SK-N-SH treated with all-trans-retinoic acid at 6 μM for 48 hours (cell line): ENCODE data around the gene CLBA1.

Experiments used
- ATAC-seq: fragments of 200-7000 bp; cut with Tn5 transposase; 3 replicates; pipeline ENCODE4 v1.9.1; 2020; ENCODE audit warnings: mild to moderate bottlenecking, moderate library complexity
- ARNTL ChIP-seq: fragments of 450-650 bp; formaldehyde crosslinking; IDR thresholded peaks from 2 replicates; pipeline ENCODE4 v1.5.0; 2020; ENCODE audit warnings: low read depth, mild to moderate bottlenecking, moderate library complexity, borderline replicate concordance
- BACH2 ChIP-seq: fragments of 250-450 bp; sonication (Bioruptor Pico); IDR thresholded peaks from 2 replicates; pipeline ENCODE4 v1.9.0; 2021; ENCODE audit warnings: mild to moderate bottlenecking, borderline replicate concordance
- CSDC2 ChIP-seq: fragments of 250-450 bp; sonication (Bioruptor Pico); IDR thresholded peaks from 2 replicates; pipeline ENCODE4 v1.5.0; 2020; ENCODE audit warnings: mild to moderate bottlenecking, moderate library complexity
- CSRNP3 ChIP-seq: fragments of 250-450 bp; sonication (Bioruptor Pico); IDR thresholded peaks from 2 replicates; pipeline ENCODE4 v1.5.1; 2021; ENCODE audit warnings: mild to moderate bottlenecking, moderate library complexity
- ESRRG ChIP-seq: fragments of 250-450 bp; sonication (Bioruptor Pico); IDR thresholded peaks from 2 replicates; pipeline ENCODE4 v1.6.1; 2021; ENCODE audit warnings: mild to moderate bottlenecking
- ISL1 ChIP-seq: fragments of 250-450 bp; sonication (Bioruptor Pico); IDR thresholded peaks from 2 replicates; pipeline ENCODE4 v2.1.2; 2022; ENCODE audit warnings: mild to moderate bottlenecking, moderate library complexity
- OSR1 ChIP-seq: fragments of 250-450 bp; sonication (Bioruptor Pico); IDR thresholded peaks from 2 replicates; pipeline ENCODE4 v1.8.0; 2022; ENCODE audit warnings: moderate library complexity, mild to moderate bottlenecking, inconsistent platforms
- PATZ1 ChIP-seq: fragments of 250-450 bp; sonication (Bioruptor Pico); IDR thresholded peaks from 2 replicates; pipeline ENCODE4 v1.8.0; 2020; ENCODE audit warnings: mild to moderate bottlenecking, moderate library complexity, borderline replicate concordance
- PPARA ChIP-seq: fragments of 250-450 bp; sonication (Bioruptor Pico); IDR thresholded peaks from 2 replicates; pipeline ENCODE4 v1.5.0; 2020; ENCODE audit warnings: mild to moderate bottlenecking, borderline replicate concordance
- RARB ChIP-seq: fragments of 250-450 bp; sonication (Bioruptor Pico); IDR thresholded peaks from 2 replicates; pipeline ENCODE4 v1.8.0; 2021; ENCODE audit warnings: mild to moderate bottlenecking, moderate library complexity
- SNAI2 ChIP-seq: fragments of 250-450 bp; sonication (Bioruptor Pico); IDR thresholded peaks from 2 replicates; pipeline ENCODE4 v1.5.0; 2020; ENCODE audit warnings: mild to moderate bottlenecking, moderate library complexity
- TCF4 ChIP-seq: fragments of 250-450 bp; sonication (Bioruptor Pico); IDR thresholded peaks from 2 replicates; pipeline ENCODE4 v1.8.0; 2021; ENCODE audit warnings: mild to moderate bottlenecking, moderate library complexity, borderline replicate concordance
- TOX ChIP-seq: fragments of 250-450 bp; sonication (Bioruptor Pico); IDR thresholded peaks from 2 replicates; pipeline ENCODE4 v1.8.0; 2021; ENCODE audit warnings: mild to moderate bottlenecking, moderate library complexity, borderline replicate concordance
- TSHZ2 ChIP-seq: fragments of 250-450 bp; sonication (Bioruptor Pico); IDR thresholded peaks from 2 replicates; pipeline ENCODE4 v1.5.0; 2020; ENCODE audit warnings: mild to moderate bottlenecking, moderate library complexity
- ZC3H10 ChIP-seq: fragments of 250-450 bp; sonication (Bioruptor Pico); IDR thresholded peaks from 2 replicates; pipeline ENCODE4 v1.5.1; 2021; ENCODE audit warnings: mild to moderate bottlenecking, moderate library complexity
- ZFP3 ChIP-seq: fragments of 250-450 bp; sonication (Bioruptor Pico); IDR thresholded peaks from 2 replicates; pipeline ENCODE4 v1.5.0; 2020; ENCODE audit warnings: mild to moderate bottlenecking, moderate library complexity
- ZFP30 ChIP-seq: fragments of 450-650 bp; formaldehyde crosslinking; IDR thresholded peaks from 2 replicates; pipeline ENCODE4 v1.5.0; 2022; ENCODE audit warnings: mild to moderate bottlenecking, moderate library complexity
- ZNF70 ChIP-seq: fragments of 450-650 bp; formaldehyde crosslinking; IDR thresholded peaks from 2 replicates; pipeline ENCODE4 v1.5.0; 2020; ENCODE audit warnings: mild to moderate bottlenecking, moderate library complexity
- ZNF8 ChIP-seq: fragments of 450-650 bp; formaldehyde crosslinking; IDR thresholded peaks from 2 replicates; pipeline ENCODE4 v1.5.0; 2020; ENCODE audit warnings: mild to moderate bottlenecking, moderate library complexity
- TF ChIP-seq, protein P1 (sequence below): fragments of 250-450 bp; sonication (Bioruptor Pico); IDR thresholded peaks from 2 replicates; pipeline ENCODE4 v1.5.1; 2020; ENCODE audit warnings: low read depth, mild to moderate bottlenecking, moderate library complexity

CLBA1 gene

GRCh38 chr14:104940526-104941150 is 45.0 kb upstream of the CLBA1 start:
- no peak for ATAC-seq

GRCh38 chr14:104941508-104942365 is 43.9 kb upstream of the CLBA1 start:
- ATAC-seq = no peak
- no peak for TF ChIP-seq ZNF8 (CRISPR knock-in tag)
- no peak for TF ChIP-seq PATZ1 (CRISPR knock-in tag)
- TF ChIP-seq, protein P1, sequence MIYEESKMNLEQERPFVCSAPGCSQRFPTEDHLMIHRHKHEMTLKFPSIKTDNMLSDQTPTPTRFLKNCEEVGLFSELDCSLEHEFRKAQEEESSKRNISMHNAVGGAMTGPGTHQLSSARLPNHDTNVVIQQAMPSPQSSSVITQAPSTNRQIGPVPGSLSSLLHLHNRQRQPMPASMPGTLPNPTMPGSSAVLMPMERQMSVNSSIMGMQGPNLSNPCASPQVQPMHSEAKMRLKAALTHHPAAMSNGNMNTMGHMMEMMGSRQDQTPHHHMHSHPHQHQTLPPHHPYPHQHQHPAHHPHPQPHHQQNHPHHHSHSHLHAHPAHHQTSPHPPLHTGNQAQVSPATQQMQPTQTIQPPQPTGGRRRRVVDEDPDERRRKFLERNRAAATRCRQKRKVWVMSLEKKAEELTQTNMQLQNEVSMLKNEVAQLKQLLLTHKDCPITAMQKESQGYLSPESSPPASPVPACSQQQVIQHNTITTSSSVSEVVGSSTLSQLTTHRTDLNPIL (CRISPR knock-in tag) = no peak
- TF ChIP-seq ZC3H10 = no peak
- no peak for TF ChIP-seq ARNTL
- no peak for TF ChIP-seq PPARA
- TF ChIP-seq ISL1 (CRISPR knock-in tag) = no peak
- TF ChIP-seq ZNF70 (CRISPR knock-in tag) = no peak
- no peak for TF ChIP-seq BACH2 (CRISPR knock-in tag)
- no peak for TF ChIP-seq ZFP30 (CRISPR knock-in tag)
- no peak for TF ChIP-seq TOX (CRISPR knock-in tag)
- TF ChIP-seq SNAI2 (CRISPR knock-in tag) = no peak
- no peak for TF ChIP-seq CSRNP3 (CRISPR knock-in tag)
- TF ChIP-seq ZFP3 (CRISPR knock-in tag) = no peak
- TF ChIP-seq OSR1 (CRISPR knock-in tag) = no peak
- no peak for TF ChIP-seq TCF4 (CRISPR knock-in tag)
- TF ChIP-seq TSHZ2 (CRISPR knock-in tag) = no peak
- no peak for TF ChIP-seq RARB (CRISPR knock-in tag)
- TF ChIP-seq CSDC2 (CRISPR knock-in tag) = no peak
- no peak for TF ChIP-seq ESRRG

More at GRCh38 chr14:104940526-104941150, 45.0 kb upstream of the CLBA1 start:
- TF ChIP-seq SNAI2 (CRISPR knock-in tag) = no peak
- TF ChIP-seq TSHZ2 (CRISPR knock-in tag) = no peak
- TF ChIP-seq ZFP3 (CRISPR knock-in tag) = no peak
- TF ChIP-seq RARB (CRISPR knock-in tag) = no peak
